Upper lobe of left lung (tissue), 4 donors: ENCODE measurements around the gene PEX7.

Experiments
- POLR2A ChIP-seq, 4 donors: fragments of 450-650 bp; IDR thresholded peaks; one replicate each; pipeline ENCODE4 v1.5.1; 2016 to 2017; ENCODE audit warnings: antibody characterized with exemption in 4 of 4, mild to moderate bottlenecking in 2 of 4
- POLR2AphosphoS5 ChIP-seq, 2 donors: sonication (generic); formaldehyde crosslinking; IDR thresholded peaks; one replicate each; pipeline ENCODE4 v1.5.1; 2017; ENCODE audit warnings: antibody characterized with exemption in 2 of 2

- TF ChIP-seq POLR2A (IDR thresholded peaks at IDR 0.05) (no peak), POLR2AphosphoS5 (IDR thresholded peaks at IDR 0.05) (no peak)
Measured at GRCh38 chr6:136886091-136886490, 63.7 kb downstream of the PEX7 start.
